RWPE1 (cell line): ENCODE data around the gene ZDHHC15.
"Not testable (repeated sequence)": the region's sequence is repeated elsewhere in the genome, so short reads cannot be mapped to it uniquely, and the experiment has no call there.

Experiments used
- CTCF ChIA-PET: fragments of 350-600 bp; sonication (Branson Sonifier 250); formaldehyde crosslinking; extraction: SDS; loops from one replicate; lab custom pipeline; 2021; lab: Yijun Ruan, JAX
- POLR2A ChIA-PET: fragments of 400-600 bp; formaldehyde crosslinking; extraction: SDS; loops from one replicate; lab custom pipeline; 2020; ENCODE audit warnings: antibody characterized with exemption; ENCODE audit not compliant: low non-redundant PET; lab: Yijun Ruan, JAX
- DNase-seq: peaks from one replicate; pipeline ENCODE4 v3.0.0; 2012; ENCODE audit warnings: low spot score
- H3K27ac ChIP-seq: fragments of 450-650 bp; 2 replicates; pipeline ENCODE4 v1.5.1; 2017
- TF ChIP-seq, protein P1 (sequence below): fragments of 450-650 bp; conservative IDR thresholded peaks from 2 replicates; pipeline ENCODE4 v1.5.1; 2017; ENCODE audit warnings: low read depth, mild to moderate bottlenecking

ZDHHC15 gene

DNA sequence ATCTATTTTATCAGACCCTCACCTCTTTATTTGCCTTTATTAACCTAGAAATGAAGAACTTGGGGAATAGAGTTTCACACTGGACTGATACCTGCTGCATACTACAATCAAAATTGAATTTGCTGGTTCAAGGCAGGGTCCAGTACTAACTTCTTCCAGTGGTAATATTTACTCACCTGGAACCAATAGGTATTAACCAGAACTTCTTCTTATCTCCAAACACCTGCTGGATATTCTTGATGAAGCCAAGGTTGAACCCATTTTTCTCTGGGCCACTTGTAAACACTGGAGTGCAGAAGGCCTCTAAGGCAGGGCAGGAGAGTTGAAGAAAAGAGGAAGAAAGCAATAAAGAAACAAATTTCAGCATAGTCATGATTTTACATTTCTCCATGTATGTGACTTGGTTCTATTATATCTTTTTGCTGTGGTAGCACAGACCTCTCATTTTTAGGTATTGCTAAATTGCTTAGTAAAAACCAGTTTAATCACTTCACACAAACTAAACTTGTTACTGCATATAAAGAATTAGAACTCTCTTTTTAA lies 101.1 kb downstream of the ZDHHC15 start:
- POLR2A ChIA-PET, result no interaction called here
- H3K27ac ChIP-seq, result no peak overlapping the region
- TF ChIP-seq, protein P1, sequence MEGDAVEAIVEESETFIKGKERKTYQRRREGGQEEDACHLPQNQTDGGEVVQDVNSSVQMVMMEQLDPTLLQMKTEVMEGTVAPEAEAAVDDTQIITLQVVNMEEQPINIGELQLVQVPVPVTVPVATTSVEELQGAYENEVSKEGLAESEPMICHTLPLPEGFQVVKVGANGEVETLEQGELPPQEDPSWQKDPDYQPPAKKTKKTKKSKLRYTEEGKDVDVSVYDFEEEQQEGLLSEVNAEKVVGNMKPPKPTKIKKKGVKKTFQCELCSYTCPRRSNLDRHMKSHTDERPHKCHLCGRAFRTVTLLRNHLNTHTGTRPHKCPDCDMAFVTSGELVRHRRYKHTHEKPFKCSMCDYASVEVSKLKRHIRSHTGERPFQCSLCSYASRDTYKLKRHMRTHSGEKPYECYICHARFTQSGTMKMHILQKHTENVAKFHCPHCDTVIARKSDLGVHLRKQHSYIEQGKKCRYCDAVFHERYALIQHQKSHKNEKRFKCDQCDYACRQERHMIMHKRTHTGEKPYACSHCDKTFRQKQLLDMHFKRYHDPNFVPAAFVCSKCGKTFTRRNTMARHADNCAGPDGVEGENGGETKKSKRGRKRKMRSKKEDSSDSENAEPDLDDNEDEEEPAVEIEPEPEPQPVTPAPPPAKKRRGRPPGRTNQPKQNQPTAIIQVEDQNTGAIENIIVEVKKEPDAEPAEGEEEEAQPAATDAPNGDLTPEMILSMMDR, result no peak
- CTCF ChIA-PET, result interaction anchor here (0.6 kb wide), 1 partner anchor 660 kb away, joined by 3 read pairs; no protein-coding TSS in a partner anchor
- no peak for DNase-seq

GRCh38 chrX:75407153-75407552 lies 115.7 kb downstream of the ZDHHC15 start:
- DNase-seq, CTCF ChIA-PET, POLR2A ChIA-PET: not testable (repeated sequence)

DNA sequence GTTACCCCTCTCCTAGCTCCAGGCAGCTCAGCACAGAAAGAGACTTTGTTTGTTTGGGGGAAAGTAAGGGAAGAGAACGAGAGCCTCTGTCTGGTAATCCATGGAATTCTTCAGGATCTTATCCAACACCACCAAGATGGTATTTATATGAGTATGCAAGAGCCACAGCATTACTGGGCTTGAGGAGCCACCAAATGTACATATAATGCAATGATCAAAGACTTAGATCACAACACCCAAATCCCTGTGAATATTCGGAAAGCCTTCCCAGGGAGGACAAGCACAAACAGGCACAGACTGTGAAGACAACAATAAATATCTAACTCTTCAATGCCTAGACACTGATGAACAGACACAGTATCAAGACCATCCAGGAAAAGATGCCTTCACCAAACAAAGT lies 132.4 kb downstream of the ZDHHC15 start:
- DNase-seq, result no peak
- POLR2A ChIA-PET, result no interaction called here
- TF ChIP-seq, protein P1, result no peak
- CTCF ChIA-PET, result no interaction called here
- H3K27ac ChIP-seq, result no peak overlapping the region

More at GRCh38 chrX:75407153-75407552, 115.7 kb downstream of the ZDHHC15 start:
- H3K27ac ChIP-seq, result not testable (repeated sequence)

- H3K27ac ChIP-seq, result no peak overlapping the region
- TF ChIP-seq, protein P1, result no peak
- ChIA-PET CTCF (no interaction called here), POLR2A (no interaction called here)
- no peak for DNase-seq
These were observed 153.1 kb downstream of the ZDHHC15 start for GRCh38 chrX:75369721-75370120.

DNA sequence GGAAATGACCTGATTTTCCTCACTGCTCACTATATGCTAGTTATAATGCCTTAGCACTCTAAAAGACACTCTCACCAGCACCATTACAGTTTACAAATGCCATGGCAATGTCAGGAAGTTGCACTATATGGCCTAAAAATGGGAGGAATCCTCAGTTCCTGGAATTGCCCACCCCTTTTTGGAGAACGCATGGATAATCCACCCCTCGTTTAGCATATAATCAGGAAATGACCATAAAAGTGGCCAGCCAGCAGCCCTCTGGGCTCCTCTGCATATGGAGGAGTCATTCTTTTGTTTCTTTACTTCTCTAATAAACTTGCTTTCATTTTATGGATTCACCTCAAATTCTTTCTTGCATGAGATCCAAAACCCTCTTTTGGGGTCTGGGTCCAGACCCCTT lies 156.0 kb downstream of the ZDHHC15 start:
- no peak for DNase-seq
- no peak overlapping the region for H3K27ac ChIP-seq
- CTCF ChIA-PET, result no interaction called here
- TF ChIP-seq, protein P1, result no peak
- POLR2A ChIA-PET, result no interaction called here

- H3K27ac ChIP-seq, result no peak overlapping the region
- DNase-seq, result no peak
- TF ChIP-seq, protein P1, result no peak
- ChIA-PET CTCF (no interaction called here), POLR2A (no interaction called here)
These were observed 157.4 kb downstream of the ZDHHC15 start for GRCh38 chrX:75365243-75365975.

DNA sequence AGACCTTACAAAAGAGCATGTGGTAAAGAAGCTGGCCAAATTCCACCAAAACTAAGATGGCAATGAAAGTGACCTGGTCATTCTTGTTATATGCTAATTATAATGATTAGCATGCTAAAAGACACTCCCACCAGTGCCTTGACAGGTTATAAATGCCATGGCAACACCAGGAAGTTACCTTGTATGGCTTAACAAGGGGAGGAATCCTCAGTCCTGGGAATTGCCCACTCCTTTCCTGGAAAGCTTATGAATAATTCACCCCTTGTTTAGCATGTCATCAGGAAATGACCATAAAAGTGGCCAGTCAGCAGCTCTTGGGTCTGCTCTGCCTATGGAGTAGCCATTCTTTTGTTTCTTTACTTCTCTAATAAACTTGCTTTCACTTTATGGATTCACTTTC lies 161.0 kb downstream of the ZDHHC15 start:
- ChIA-PET POLR2A (no interaction called here), CTCF (no interaction called here)
- DNase-seq, result no peak
- H3K27ac ChIP-seq, result no peak overlapping the region
- TF ChIP-seq, protein P1, result no peak

- DNase-seq, H3K27ac ChIP-seq, POLR2A ChIA-PET, CTCF ChIA-PET: not testable (repeated sequence)
These were observed 174.2 kb downstream of the ZDHHC15 start for GRCh38 chrX:75348601-75349000.
